ENCODE measurements around the gene TBC1D20.

TBC1D20 gene

DNA sequence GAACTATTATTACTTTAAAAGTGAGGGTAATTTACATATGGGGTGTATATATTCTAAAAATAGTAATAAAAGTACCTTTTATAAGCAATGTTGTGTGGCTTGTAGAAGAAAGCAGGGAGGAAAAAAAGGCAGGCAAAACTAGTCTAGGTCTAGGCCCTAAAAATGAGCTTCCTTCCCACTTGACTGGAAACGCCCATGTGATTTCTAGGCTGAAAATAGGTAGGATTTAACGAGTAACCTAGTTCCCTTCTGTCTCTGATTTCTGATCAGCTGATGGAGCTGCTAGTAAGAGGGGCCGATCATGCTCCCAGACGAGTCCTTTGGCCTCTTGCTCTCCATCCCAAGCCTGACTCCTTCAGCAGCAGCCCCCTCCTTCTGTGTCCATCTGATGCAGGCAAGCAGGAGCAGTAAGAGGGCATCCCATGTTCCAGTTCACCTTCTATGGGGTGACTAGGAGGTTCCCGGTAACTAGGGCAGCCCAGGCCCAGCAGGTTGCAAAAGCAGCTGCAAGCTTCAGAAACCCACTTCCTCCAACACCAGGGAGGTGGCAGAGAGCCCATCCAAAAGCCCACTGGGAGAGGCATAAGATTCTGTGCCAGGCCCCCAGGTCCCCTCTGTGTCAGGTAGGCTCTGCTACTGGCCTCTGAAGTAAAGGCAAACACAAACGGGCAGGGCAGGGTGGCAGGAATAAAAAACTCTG, 24.4 kb downstream of the TBC1D20 start:
- DNase-seq, result no peak

DNA sequence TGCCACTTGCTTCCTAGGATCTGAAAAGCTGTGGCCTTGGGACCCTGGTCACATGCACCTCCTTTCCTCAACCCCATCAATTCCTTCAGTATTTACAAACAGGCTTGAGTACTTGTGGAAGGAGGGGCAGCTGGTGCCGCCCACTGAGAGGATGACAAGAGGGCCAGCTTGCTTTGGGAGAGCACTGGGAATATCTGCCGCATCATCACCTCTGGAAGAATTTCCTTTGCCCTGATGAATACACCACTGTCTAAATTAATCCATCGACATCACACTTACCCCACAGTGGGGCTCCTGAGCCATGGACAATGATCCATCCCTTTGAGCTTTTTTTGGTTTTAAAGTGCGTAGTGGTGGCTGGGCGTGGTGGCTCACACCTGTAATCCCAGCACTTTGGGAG, 25.9 kb downstream of the TBC1D20 start:
- DNase-seq, result no peak

- DNase-seq, result no peak
These were observed 26.8 kb downstream of the TBC1D20 start for GRCh38 chr20:435558-435957.

GRCh38 chr20:434661-435419, 27.5 kb downstream of the TBC1D20 start:
- DNase-seq, result no peak

- no peak for DNase-seq
These were observed 28.1 kb downstream of the TBC1D20 start for GRCh38 chr20:434221-434620.

DNA sequence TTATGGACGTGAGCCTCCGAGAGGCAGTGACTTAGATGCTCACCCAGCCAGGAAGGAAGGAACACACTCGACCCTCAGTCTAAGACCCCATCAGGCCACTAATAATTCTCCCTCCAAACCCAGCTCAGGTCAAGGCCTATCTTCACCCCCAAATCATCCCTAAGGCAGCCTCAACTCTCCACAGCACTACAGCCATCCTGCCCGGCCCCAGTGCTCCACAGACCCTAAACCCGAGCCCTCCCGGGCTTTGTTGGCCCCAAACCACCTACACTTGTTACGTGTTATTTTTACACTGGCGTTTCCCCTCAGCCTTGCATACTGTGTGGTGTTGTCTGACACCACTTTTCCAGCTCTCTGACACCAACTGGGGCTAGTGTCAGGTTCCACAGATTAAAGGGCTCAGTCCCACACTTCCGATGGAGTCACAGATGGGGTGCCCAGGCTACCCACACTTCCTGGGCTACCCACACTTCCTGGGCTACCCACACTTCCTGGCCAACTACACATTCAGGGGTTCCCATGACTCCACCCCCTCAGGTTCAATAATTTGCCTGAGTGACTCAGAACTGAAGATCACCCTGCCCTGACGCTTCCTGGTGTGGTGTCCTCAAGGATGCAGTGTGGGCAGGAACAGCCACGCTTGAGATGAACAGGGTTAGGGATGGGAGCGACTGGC, 28.9 kb downstream of the TBC1D20 start:
- no peak for DNase-seq

DNA sequence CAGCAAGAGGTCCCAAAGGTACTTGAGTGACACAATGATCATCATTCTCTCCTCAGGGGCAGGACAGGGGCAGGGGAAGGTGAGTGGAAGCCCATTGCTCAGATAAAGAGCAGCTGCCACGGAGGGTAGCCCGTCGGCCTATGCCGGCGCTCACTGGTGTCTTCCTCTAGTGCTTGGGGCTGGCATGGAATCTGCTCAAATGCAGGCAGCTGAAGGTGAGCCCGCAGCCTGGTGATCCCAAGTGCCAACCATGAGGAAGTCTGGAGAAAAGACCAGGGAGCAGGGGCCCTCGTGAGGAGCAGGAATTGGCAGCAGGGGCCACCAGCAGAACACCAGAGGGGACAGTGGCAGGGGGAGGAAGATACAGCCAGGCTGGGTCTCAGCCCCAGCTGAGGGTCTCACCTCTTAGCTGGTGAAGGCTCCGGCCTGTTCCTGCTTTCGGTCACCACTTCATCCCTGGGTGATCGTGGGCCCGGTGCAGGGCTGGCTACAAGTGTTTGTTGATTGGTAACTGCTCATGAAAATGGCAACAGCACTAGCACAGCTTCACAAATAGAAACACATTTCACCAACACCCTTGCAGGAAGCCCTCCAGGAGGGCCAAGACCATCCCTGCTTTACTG, 29.5 kb downstream of the TBC1D20 start:
- DNase-seq, result no peak

GRCh38 chr20:432208-432607, 30.1 kb downstream of the TBC1D20 start:
- no peak for DNase-seq

DNA sequence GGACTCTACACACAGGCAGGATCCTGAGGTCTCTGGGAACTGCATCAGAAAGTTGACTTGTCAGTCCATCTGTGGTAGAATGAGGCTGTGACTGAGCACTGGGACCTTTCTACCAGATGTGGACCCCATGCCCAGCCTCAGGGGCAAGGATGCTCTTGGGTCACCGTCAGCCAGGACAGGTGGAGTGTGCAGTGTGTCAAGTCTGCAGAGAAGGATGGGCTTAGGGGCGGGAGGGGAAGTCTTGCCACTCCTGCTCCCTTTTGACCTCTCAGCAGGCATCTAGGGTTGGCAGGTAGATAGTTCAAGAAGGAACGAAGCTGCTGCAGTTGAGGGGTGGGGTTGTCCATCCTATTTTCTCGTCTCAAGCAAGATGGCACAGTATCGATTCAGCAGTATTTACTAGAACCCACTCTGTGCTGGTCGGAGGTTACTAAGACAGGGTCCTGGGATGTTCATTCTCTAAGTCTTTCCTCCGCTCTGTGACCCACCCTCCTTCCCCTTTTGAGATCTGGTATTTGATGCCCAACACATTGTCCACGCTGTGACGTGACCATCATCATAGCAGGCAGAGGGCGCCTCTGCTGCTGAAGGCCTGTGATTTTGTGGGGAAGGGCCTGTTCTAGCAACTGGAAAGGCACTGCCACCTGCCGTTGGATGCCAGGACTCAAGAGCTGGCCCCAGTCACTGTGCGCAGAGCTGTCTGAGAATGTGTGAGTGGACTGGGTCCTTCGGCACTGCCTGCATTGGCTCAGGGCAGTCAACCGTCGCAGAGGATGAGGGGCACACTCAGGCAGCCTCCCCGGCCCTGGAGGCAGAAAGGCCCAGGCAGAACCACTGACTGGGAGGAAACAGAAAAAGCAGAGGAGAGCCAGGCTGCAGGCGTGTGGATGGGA, 31.1 kb downstream of the TBC1D20 start:
- DNase-seq, result peak in 1 of 2 experiments; percentile 72

- DNase-seq, result no peak
These were observed 32.0 kb downstream of the TBC1D20 start for GRCh38 chr20:430091-430999.

- DNase-seq, result no peak
These were observed 33.6 kb downstream of the TBC1D20 start for GRCh38 chr20:428658-429200.

- no peak for DNase-seq
These were observed 34.3 kb downstream of the TBC1D20 start for GRCh38 chr20:427849-428657.

DNA sequence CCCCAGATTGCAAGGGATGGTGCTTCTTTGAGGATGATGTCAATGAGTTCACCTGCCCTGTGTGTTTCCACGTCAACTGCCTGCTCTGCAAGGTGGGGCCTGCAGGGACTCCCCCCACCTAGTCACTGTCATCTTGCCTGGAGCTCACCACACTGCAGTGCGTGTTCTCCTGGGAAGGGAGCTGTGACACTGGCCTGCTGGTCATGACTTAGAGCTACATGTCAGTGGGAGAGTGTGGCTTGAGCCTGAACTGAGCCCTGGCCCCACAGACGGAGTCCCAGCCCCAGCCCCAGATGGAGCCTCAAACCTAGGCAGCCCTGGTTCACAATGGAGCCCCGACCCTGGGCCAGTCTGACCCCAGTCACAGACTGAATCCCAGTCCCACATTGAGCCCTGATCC, 34.9 kb downstream of the TBC1D20 start:
- DNase-seq, result no peak

DNA sequence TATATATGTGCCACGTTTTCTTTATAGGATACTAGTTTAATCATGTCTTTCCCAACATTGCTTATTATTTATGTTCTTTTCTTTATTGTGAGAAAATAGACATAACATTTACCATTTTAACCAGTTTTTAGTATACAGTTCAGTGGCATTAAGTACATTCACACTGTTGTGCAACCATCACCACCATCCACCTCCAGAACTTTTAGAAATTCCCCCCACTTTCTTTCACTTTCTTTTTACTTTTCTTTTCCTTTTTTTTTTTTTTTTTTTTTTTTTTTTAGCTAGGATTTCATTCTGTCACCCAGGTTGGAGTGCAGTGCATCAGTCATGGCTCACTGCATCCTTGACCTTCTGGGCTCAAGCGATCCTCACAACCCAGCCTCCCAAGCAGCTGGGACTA, 35.8 kb downstream of the TBC1D20 start:
- DNase-seq, result no peak

- DNase-seq, result no peak
These were observed 40.6 kb downstream of the TBC1D20 start for GRCh38 chr20:421685-422250.

GRCh38 chr20:420721-421574, 41.4 kb downstream of the TBC1D20 start:
- no peak for DNase-seq

DNA sequence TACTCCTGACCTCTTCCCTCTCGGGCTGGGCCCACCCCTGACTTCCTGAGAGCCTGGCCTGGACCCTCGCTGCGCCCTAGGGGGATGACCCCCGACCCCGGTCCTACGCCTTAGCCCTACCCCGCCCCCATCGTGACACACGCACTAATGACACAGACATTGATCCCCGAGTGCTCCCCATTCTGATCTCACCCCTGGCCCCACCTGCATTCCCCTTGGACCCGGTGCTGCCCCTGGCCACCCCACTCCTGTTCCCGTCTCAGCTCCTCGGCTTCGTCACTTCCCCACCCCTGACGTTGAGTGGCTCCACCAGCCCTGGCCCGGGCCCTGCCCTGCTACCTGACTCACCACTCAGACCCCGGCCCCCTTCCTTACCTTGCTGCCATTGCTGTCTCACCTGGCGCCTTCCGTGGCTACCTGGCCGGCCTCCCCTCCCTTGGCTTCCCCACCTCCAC, 42.1 kb downstream of the TBC1D20 start:
- DNase-seq, result no peak

DNA sequence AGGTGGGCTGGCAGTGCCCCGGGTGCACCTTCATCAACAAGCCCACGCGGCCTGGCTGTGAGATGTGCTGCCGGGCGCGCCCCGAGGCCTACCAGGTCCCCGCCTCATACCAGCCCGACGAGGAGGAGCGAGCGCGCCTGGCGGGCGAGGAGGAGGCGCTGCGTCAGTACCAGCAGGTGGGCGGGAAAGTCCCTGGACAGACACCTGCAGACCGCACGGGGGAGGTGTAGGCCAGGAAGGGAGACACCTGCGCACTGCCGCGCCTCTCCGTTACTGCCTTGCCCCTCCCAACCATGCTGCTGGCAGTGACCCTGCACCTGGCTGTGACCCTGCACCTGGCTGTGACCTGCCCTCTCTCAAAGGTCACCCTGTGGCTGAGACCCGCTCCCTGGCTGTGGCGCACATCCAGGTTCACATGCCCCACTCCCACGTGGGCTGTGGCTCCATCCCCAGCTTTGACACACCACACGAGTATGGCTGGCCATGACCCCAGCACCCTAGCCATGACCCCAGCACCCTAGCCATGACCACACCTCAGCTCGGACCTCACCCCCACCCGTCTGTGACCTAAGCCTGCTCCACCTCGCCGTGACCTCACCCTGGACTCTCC, 42.7 kb downstream of the TBC1D20 start:
- DNase-seq, result no peak
